Adipocyte (in vitro differentiated cells): Measurements from ENCODE around the gene MUC13.
A peak's percentile ranks its signal among the peaks of the same experiment; 100 is the strongest.

Experiments
- DNase-seq: peaks from one replicate; pipeline ENCODE4 v3.0.0-alpha.2; 2015; ENCODE audit warnings: low read depth
- H3K27me3 ChIP-seq: replicated peaks from 2 replicates; pipeline ENCODE4 v1.7.0; 2013; ENCODE audit warnings: mild to moderate bottlenecking, low read length, moderate library complexity; ENCODE audit not compliant: control insufficient read depth, insufficient read depth
- H3K36me3 ChIP-seq: 2 replicates; pipeline ENCODE4 v1.7.0; 2013; ENCODE audit warnings: low read length, mild to moderate bottlenecking, moderate library complexity; ENCODE audit not compliant: control insufficient read depth, insufficient read depth, severe bottlenecking
- H3K4me1 ChIP-seq: 2 replicates; pipeline ENCODE4 v1.7.0; 2013; ENCODE audit warnings: mild to moderate bottlenecking, low read length, moderate library complexity; ENCODE audit not compliant: control insufficient read depth, insufficient read depth
- H3K4me3 ChIP-seq: 2 replicates; pipeline ENCODE4 v1.7.0; 2013; ENCODE audit warnings: mild to moderate bottlenecking, low read length, moderate library complexity
- H3K9ac ChIP-seq: 2 replicates; pipeline ENCODE4 v1.7.0; 2013; ENCODE audit warnings: mild to moderate bottlenecking, low read length, moderate library complexity
- H3K9me3 ChIP-seq: 2 replicates; pipeline ENCODE4 v1.7.0; 2013; ENCODE audit warnings: mild to moderate bottlenecking, low read length, moderate library complexity; ENCODE audit not compliant: control insufficient read depth

MUC13 gene

DNA sequence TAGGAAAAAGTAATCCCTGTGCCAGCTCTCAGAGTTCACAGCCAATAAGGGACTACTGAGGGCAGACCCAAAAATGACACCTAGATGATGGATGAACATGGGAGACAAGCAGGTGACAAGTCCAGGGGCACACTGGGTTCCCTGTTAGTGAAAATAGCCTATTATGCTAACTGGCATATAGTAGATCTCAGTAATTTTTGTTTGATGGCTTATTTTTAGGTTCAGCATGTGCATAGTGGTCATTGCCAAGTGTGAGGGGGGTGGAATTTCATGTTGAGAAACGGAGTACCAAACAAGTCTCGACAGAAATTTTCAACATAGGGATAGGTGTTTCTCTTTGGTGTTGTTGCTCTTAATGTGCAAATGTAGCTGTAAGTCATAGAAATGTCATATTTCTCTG, 41.0 kb downstream of the MUC13 start:
- Histone ChIP-seq H3K4me1 (no peaks in the 10 kb centered on the region), H3K36me3 (no peaks in the 10 kb centered on the region), H3K9me3 (no peaks in the 10 kb centered on the region), H3K27me3 (no peaks in the 10 kb centered on the region), H3K4me3 (no peak overlapping the region), H3K9ac (no peak overlapping the region)
- no peak for DNase-seq

GRCh38 chr3:124890573-124891190, 43.9 kb downstream of the MUC13 start:
- H3K4me1 ChIP-seq = peaks cover 2% of the 10 kb centered on the region
- no peak overlapping the region for H3K4me3 ChIP-seq
- no peak overlapping the region for H3K9ac ChIP-seq
- H3K27me3 ChIP-seq = no peaks in the 10 kb centered on the region
- no peak for DNase-seq
- no peaks in the 10 kb centered on the region for H3K36me3 ChIP-seq
- H3K9me3 ChIP-seq = no peaks in the 10 kb centered on the region

DNA sequence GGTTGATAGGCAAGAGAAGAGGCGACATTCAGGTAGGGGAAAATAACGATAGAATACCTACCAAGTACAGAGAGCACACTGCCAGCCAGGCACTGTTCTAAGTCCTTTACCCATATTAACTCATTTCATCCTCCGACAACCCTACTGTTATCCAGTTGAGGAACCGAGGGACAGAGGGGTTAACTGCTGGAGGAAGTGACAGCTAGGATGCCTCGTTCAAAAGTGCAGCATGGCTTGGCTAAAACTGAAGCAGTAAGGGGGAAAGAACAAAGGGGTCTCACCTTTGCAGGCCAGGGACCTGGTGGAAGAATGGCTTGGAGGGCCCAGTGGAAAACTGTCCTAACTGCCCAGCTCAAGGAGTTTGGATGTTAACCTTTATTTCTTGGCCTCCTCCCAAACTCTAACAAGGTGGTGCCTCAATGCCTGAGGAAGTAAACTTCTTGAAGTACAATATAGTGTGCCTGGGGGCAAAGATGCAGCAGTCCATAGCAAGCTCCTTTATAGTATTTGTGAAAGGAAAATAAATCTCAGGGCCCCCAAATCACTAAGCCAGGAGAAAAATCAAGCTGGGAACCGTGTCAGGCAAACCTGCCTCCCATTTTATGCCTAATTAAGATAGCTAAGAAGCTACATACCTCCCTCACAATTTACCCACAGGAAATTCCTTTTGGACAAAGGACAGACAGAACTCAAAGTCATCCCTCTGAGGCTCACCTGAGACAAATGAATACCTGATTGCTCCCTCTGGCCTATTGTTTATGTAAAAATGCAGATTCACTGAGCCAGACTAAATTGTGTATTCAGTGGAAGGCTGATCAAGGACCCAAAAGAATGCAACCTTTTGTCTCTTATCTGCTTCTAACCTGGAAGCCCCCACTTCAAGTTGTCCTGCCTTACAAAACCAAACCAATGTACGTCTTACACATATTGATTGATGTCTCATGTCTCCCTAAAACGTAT, 45.8 kb downstream of the MUC13 start:
- H3K9ac ChIP-seq = no peak overlapping the region
- H3K36me3 ChIP-seq = peaks cover under 1% of the 10 kb centered on the region
- H3K27me3 ChIP-seq = no peaks in the 10 kb centered on the region
- no peak overlapping the region for H3K4me3 ChIP-seq
- no peaks in the 10 kb centered on the region for H3K9me3 ChIP-seq
- H3K4me1 ChIP-seq = peaks cover 22% of the 10 kb centered on the region
- DNase-seq = no peak

GRCh38 chr3:124887932-124888298, 46.6 kb downstream of the MUC13 start:
- Histone ChIP-seq H3K9ac (peak overlapping the region; percentile 94), H3K4me1 (peaks cover 29% of the 10 kb centered on the region), H3K27me3 (no peaks in the 10 kb centered on the region), H3K9me3 (no peaks in the 10 kb centered on the region), H3K4me3 (peak overlapping the region; percentile 95), H3K36me3 (peaks cover 9% of the 10 kb centered on the region)
- DNase-seq = no peak

DNA sequence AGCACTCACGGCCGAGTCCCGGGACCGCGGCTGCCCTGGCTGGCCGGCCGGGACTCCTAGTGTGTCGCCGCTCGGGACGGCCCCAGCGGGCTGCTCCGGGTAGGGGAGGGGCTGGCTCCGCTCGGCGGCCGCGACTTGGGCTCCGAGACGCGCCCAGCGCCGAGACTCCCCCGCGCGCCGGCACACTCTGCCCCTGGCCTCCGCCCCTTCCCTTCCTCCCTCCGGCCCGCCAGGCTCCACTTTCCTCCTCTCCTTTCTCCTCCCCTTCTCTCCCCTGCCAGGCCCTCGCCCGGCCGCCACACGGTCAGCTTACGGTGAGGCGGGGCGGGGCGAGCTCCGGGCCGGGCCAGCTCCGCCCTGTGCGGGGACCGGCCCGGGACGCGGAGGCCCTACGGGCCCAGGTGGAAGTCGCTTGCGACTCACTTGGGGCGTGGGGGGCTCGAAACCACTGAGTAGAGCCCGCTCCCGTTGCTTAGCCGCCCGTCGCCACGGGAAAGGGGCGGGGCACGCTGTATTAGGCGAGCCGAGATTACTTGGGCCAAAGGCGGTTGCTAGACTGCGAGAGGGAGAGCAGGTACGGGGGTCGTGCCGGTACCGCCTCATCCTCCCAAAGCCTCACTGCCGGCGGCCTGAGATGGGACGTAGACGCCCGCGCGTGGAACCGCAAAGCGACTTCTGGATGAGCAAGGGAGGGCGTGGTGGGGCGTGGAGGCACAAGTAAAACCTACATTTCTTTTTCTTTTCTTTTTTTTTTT, 47.2 kb downstream of the MUC13 start, which contains the start of gene ITGB5:
Gene ITGB5, minus strand, starts transcription at position 189 of the 755 bp plus-strand sequence. CDS start 365 bp downstream, outside the sequence.
- H3K4me1 ChIP-seq = peaks cover 34% of the 10 kb centered on the region
- DNase-seq = peak; percentile 93

GRCh38 chr3:124886168-124887056, 48.1 kb downstream of the MUC13 start:
- peak overlapping the region; percentile 95 for H3K4me3 ChIP-seq
- H3K4me1 ChIP-seq = peaks cover 40% of the 10 kb centered on the region
- peak; percentile 71 for DNase-seq
- no peaks in the 10 kb centered on the region for H3K9me3 ChIP-seq
- H3K27me3 ChIP-seq = no peaks in the 10 kb centered on the region
- peak overlapping the region; percentile 94 for H3K9ac ChIP-seq
- H3K36me3 ChIP-seq = peaks cover 9% of the 10 kb centered on the region

More for the DNA sequence above, 47.2 kb downstream of the MUC13 start, which contains the start of gene ITGB5:
- no peaks in the 10 kb centered on the region for H3K9me3 ChIP-seq
- peaks cover 9% of the 10 kb centered on the region for H3K36me3 ChIP-seq
- peak within 1 kb of the TSS; percentile 95 for H3K4me3 ChIP-seq
- H3K27me3 ChIP-seq = no peaks in the 10 kb centered on the region
- peak within 1 kb of the TSS; percentile 94 for H3K9ac ChIP-seq

GRCh38 chr3:124885466-124886167, 48.9 kb downstream of the MUC13 start:
- Histone ChIP-seq H3K4me3 (peak overlapping the region; percentile 95), H3K27me3 (no peaks in the 10 kb centered on the region), H3K4me1 (peaks cover 40% of the 10 kb centered on the region), H3K36me3 (peaks cover 9% of the 10 kb centered on the region), H3K9me3 (no peaks in the 10 kb centered on the region), H3K9ac (peak overlapping the region; percentile 94)
- DNase-seq = peak; percentile 50

DNA sequence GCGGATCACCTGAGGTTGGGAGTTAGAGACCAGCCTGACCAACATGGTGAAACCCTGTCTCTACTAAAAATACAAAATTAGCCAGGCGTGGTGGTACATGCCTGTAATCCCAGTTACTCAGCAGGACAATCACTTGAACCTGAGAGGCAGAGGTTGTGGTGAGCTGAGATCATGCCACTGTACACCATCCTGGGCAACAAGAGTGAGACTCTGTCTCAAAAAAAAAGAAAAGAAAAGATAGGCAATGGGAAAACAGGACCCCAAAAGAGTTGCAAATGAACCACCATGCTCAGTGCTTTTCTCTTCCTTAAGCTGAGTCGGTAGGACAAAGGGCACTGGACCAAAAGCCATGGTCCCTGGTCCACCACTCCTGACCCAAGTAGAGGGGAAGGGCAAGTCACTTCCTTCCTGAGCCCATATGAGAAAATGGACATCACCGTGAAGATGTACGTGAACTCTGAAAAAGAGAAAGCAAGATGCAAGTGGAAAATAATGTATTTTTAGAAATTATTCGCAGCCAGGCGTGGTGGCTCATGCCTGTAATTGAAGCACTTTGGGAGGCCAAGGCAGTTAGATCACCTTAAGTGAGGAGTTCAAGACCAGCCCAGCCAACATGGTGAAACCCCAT, 50.0 kb downstream of the MUC13 start:
- Histone ChIP-seq H3K36me3 (peaks cover 9% of the 10 kb centered on the region), H3K27me3 (no peaks in the 10 kb centered on the region), H3K4me3 (peak overlapping the region; percentile 95), H3K9me3 (no peaks in the 10 kb centered on the region), H3K4me1 (peaks cover 45% of the 10 kb centered on the region), H3K9ac (peak overlapping the region; percentile 94)
- DNase-seq = no peak

GRCh38 chr3:124883766-124884473, 50.6 kb downstream of the MUC13 start:
- H3K9me3 ChIP-seq = no peaks in the 10 kb centered on the region
- peaks cover 9% of the 10 kb centered on the region for H3K36me3 ChIP-seq
- DNase-seq = peak; percentile 46
- peak overlapping the region; percentile 94 for H3K9ac ChIP-seq
- peak overlapping the region; percentile 95 for H3K4me3 ChIP-seq
- H3K4me1 ChIP-seq = peaks cover 52% of the 10 kb centered on the region
- H3K27me3 ChIP-seq = no peaks in the 10 kb centered on the region
